ENCODE data around the gene IL9R. TPM values are rescaled to one million over a fixed set of nuclear protein-coding genes. Genes with fewer than 3 reads are reported as not detected.

The IL9R gene
- total and polyA plus RNA-seq, 10 of the 15 experiments (the other 5 are each of a cell fraction or from before 2014, with no cell fraction given), result 0.47 to 5.9 (median 2.4) TPM

DNA sequence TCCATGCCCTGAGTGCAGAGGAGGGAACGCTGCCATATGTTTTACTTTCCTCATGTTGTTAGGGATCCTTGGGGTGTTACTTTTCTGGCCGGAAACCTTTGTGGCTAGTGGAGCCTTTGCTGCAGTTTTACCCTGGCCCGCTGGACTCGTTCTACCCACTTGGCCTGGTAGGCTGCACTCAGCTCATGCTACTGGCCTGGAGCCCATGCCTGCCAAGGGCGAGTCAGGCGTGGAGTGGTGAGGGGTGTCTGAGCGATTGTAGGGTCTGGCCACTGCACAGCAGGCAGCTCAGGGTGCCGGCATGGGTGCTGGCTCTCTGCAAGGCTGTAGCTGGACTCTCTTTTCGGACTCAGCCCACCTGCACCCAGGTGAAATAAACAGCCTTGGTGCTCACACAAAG lies 41.4 kb upstream of the IL9R start (continued):
- TF ChIP-seq TCF7 (IDR thresholded peaks at IDR 0.05; ENCODE audit: borderline replicate concordance), result no peak

DNA sequence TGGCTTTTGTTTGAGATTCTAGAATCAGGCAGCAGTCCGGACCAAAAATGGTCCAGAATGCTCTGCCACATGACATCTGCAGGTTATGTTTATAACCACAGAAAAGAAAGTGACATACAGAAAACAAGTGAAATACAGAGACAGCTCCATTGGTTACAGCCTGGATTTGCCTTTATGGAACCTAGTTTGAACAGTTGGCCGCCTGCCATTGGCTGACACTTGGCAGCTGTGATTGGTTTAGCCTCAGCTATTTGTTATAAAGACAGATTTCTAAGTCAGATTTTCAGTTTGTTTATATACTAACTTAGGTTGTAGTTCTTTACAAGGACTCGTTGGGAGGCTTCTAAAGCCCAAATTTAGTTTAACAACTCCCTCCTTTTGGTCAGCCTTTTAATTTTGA lies 40.8 kb upstream of the IL9R start:
- in situ Hi-C loops (cut with MboI) (no loop called here), intact Hi-C loops (cut with micrococcal nuclease; ENCODE audit: unreplicated experiment) (no loop called here)
- no peaks in the 10 kb centered on the region; the same call in 2 of the 3 replicates for H3K9me3 ChIP-seq (replicated peaks; ENCODE audit: control insufficient read depth, insufficient read depth, low read length)
- SMC1A ChIA-PET (ENCODE audit: uncharacterized antibody, unreplicated experiment), result no interaction called here
- H3K9ac ChIP-seq (ENCODE audit: control insufficient read depth, insufficient read depth, low read length), result no peak overlapping the region
- H3K27ac ChIP-seq (ENCODE audit: control insufficient read depth, insufficient read depth), result no peak overlapping the region
- H4K20me1 ChIP-seq (ENCODE audit: control insufficient read depth, insufficient read depth), result no peaks in the 10 kb centered on the region
- H3K4me2 ChIP-seq (ENCODE audit: control insufficient read depth, insufficient read depth), result no peak overlapping the region
- FAIRE-seq, result no peak
- H3K79me2 ChIP-seq (ENCODE audit: control insufficient read depth, insufficient read depth, low read length), result no peaks in the 10 kb centered on the region
- CTCF ChIA-PET, result no interaction called here
- H3K4me1 ChIP-seq (ENCODE audit: control insufficient read depth, insufficient read depth, low read length), result no peaks in the 10 kb centered on the region
- no peak for ATAC-seq
- no peaks in the 10 kb centered on the region for H3K36me3 ChIP-seq (ENCODE audit: control insufficient read depth in 2 of 2, insufficient read depth in 2 of 2, low read length in 1 of 2)
- 15% methylated on average over 3 of the region's 3 CpGs for WGBS (ENCODE audit: insufficient coverage, insufficient replicate concordance, low lambda C conversion rate, missing lambda C conversion rate)
- RAD21 ChIA-PET (ENCODE audit: unreplicated experiment), result no interaction called here
- BruUV-seq (replicated peaks), result no TSS peak
- no peaks in the 10 kb centered on the region for H3K27me3 ChIP-seq (replicated peaks in 1 of 2; ENCODE audit: control insufficient read depth in 2 of 2, insufficient read depth in 2 of 2, low read length in 1 of 2)
- no peak for DNase-seq (ENCODE audit: low read depth, low spot score)
- no peak overlapping the region for H3K4me3 ChIP-seq
- POLR2A ChIA-PET, result no interaction called here
- H2AFZ ChIP-seq (ENCODE audit: control insufficient read depth, low read depth, low read length), result no peak overlapping the region
- TF ChIP-seq MXI1 (IDR thresholded peaks at IDR 0.05; ENCODE audit: low read depth, low read length) (no peak), JUNB (IDR thresholded peaks at IDR 0.05) (no peak), POLR2AphosphoS2 (IDR thresholded peaks at IDR 0.05; ENCODE audit: low read depth, low read length) (no peak), CTCF (IDR thresholded peaks at IDR 0.05 in 2 of 3, conservative IDR thresholded peaks at IDR 0.05 in 1 of 3; ENCODE audit: control insufficient read depth in 2 of 3, extremely low read depth in 1 of 3, insufficient read depth in 1 of 3, low read depth in 3 of 3, low read length in 3 of 3) (no peak), E2F8 (IDR thresholded peaks at IDR 0.05; ENCODE audit: low read depth, partially characterized antibody) (no peak), RBBP5 (conservative IDR thresholded peaks at IDR 0.05) (no peak), RB1 (IDR thresholded peaks at IDR 0.05; ENCODE audit: borderline replicate concordance) (no peak), MEF2B (IDR thresholded peaks at IDR 0.05; ENCODE audit: partially characterized antibody, poor library complexity, severe bottlenecking) (no peak)
- TF ChIP-seq, protein P1, sequence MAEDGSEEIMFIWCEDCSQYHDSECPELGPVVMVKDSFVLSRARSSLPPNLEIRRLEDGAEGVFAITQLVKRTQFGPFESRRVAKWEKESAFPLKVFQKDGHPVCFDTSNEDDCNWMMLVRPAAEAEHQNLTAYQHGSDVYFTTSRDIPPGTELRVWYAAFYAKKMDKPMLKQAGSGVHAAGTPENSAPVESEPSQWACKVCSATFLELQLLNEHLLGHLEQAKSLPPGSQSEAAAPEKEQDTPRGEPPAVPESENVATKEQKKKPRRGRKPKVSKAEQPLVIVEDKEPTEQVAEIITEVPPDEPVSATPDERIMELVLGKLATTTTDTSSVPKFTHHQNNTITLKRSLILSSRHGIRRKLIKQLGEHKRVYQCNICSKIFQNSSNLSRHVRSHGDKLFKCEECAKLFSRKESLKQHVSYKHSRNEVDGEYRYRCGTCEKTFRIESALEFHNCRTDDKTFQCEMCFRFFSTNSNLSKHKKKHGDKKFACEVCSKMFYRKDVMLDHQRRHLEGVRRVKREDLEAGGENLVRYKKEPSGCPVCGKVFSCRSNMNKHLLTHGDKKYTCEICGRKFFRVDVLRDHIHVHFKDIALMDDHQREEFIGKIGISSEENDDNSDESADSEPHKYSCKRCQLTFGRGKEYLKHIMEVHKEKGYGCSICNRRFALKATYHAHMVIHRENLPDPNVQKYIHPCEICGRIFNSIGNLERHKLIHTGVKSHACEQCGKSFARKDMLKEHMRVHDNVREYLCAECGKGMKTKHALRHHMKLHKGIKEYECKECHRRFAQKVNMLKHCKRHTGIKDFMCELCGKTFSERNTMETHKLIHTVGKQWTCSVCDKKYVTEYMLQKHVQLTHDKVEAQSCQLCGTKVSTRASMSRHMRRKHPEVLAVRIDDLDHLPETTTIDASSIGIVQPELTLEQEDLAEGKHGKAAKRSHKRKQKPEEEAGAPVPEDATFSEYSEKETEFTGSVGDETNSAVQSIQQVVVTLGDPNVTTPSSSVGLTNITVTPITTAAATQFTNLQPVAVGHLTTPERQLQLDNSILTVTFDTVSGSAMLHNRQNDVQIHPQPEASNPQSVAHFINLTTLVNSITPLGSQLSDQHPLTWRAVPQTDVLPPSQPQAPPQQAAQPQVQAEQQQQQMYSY (CRISPR knock-in tag; IDR thresholded peaks at IDR 0.05), result no peak
- TF ChIP-seq, protein P2, sequence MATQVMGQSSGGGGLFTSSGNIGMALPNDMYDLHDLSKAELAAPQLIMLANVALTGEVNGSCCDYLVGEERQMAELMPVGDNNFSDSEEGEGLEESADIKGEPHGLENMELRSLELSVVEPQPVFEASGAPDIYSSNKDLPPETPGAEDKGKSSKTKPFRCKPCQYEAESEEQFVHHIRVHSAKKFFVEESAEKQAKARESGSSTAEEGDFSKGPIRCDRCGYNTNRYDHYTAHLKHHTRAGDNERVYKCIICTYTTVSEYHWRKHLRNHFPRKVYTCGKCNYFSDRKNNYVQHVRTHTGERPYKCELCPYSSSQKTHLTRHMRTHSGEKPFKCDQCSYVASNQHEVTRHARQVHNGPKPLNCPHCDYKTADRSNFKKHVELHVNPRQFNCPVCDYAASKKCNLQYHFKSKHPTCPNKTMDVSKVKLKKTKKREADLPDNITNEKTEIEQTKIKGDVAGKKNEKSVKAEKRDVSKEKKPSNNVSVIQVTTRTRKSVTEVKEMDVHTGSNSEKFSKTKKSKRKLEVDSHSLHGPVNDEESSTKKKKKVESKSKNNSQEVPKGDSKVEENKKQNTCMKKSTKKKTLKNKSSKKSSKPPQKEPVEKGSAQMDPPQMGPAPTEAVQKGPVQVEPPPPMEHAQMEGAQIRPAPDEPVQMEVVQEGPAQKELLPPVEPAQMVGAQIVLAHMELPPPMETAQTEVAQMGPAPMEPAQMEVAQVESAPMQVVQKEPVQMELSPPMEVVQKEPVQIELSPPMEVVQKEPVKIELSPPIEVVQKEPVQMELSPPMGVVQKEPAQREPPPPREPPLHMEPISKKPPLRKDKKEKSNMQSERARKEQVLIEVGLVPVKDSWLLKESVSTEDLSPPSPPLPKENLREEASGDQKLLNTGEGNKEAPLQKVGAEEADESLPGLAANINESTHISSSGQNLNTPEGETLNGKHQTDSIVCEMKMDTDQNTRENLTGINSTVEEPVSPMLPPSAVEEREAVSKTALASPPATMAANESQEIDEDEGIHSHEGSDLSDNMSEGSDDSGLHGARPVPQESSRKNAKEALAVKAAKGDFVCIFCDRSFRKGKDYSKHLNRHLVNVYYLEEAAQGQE (IDR thresholded peaks at IDR 0.05; ENCODE audit: low read depth, low read length), result no peak

Measured in GM12878 (cell line).